Measurements from ENCODE around the gene CAMSAP2.

CAMSAP2 gene

DNA sequence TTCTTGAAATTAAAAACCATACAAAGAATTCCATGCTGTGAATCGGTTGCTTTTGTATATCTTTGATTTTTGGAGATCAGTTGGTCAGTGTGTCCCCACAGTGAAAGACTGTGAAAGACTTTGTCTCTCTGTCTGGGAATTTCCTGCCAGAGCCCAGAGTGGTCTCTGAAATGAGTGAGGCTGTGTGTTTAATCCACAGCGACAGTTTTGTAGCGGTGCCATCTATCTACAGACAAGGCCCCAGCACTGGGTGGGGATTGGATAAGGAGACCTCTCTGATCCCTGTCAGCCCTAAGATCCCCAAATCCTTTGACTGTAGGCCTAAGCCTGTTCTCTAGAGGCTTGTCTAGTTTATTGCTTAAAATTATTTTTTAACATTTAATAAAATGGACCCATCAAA lies 144.4 kb downstream of the CAMSAP2 start:
- DNase-seq (ENCODE audit: extremely low spot score), result no peak
- CTCF ChIA-PET, result no interaction called here
- POLR2A ChIA-PET, result interaction anchor here (0.6 kb wide), 1 partner anchor 8 kb away, joined by 3 read pairs; no protein-coding TSS in a partner anchor
- TF ChIP-seq, protein P1, sequence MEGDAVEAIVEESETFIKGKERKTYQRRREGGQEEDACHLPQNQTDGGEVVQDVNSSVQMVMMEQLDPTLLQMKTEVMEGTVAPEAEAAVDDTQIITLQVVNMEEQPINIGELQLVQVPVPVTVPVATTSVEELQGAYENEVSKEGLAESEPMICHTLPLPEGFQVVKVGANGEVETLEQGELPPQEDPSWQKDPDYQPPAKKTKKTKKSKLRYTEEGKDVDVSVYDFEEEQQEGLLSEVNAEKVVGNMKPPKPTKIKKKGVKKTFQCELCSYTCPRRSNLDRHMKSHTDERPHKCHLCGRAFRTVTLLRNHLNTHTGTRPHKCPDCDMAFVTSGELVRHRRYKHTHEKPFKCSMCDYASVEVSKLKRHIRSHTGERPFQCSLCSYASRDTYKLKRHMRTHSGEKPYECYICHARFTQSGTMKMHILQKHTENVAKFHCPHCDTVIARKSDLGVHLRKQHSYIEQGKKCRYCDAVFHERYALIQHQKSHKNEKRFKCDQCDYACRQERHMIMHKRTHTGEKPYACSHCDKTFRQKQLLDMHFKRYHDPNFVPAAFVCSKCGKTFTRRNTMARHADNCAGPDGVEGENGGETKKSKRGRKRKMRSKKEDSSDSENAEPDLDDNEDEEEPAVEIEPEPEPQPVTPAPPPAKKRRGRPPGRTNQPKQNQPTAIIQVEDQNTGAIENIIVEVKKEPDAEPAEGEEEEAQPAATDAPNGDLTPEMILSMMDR (IDR thresholded peaks at IDR 0.05; ENCODE audit: control extremely low read depth, extremely low read depth, low read depth, missing control alignments), result no peak

- POLR2A ChIA-PET, result no interaction called here
- DNase-seq (ENCODE audit: extremely low spot score), result no peak
- CTCF ChIA-PET, result no interaction called here
- TF ChIP-seq, protein P1 (IDR thresholded peaks at IDR 0.05; ENCODE audit: control extremely low read depth, extremely low read depth, low read depth, missing control alignments), result no peak
These were observed 147.1 kb downstream of the CAMSAP2 start for GRCh38 chr1:200885623-200886402.

DNA sequence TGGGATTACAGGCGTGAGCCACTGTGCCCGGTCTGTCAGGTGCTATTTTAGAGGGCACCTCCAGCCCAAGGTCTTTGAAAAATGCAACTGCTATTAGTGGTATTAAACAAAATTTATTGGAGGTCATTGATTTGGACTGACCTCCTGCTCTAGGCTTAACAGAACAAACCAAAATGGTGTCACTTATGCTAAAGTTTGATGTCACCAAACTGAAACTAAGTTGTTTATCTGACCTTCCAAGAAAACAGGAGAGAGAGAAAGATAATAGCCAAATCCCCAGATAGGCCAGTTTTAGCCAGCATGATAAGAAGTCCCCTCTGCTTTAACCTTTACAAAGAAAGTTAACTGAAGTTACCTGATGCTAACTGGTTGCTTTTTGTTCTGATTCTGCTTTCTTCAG lies 147.9 kb downstream of the CAMSAP2 start:
- ChIA-PET CTCF (interaction anchor here (5.5 kb wide), 1 partner anchor 9 kb away, joined by 63 read pairs; no protein-coding TSS in a partner anchor), POLR2A (no interaction called here)
- no peak for DNase-seq (ENCODE audit: extremely low spot score)
- TF ChIP-seq, protein P1 (IDR thresholded peaks at IDR 0.05; ENCODE audit: control extremely low read depth, extremely low read depth, low read depth, missing control alignments), result no peak

DNA sequence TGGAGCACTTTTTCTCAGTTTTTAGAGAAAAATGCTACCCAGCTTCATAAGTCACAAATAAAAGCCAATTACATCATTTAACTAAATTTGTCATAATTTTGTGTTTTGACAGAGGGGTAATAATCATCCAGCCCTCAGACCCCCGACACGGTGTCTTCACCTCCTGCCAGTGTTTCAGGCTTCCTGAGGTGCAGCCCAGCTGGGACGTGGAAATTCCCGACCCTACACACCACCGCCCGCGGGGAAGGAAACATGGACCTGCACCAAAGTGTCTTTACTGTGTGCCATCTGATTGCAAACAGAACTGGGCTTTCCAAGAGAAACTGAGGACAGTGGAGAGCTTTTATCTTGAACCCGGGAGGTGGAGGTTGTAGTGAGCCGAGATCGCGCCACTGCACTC lies 148.3 kb downstream of the CAMSAP2 start:
- ChIA-PET CTCF (interaction anchor here (5.5 kb wide), 1 partner anchor 9 kb away, joined by 63 read pairs; no protein-coding TSS in a partner anchor), POLR2A (no interaction called here)
- no peak for DNase-seq (ENCODE audit: extremely low spot score)
- TF ChIP-seq, protein P1 (IDR thresholded peaks at IDR 0.05; ENCODE audit: control extremely low read depth, extremely low read depth, low read depth, missing control alignments), result no peak

DNA sequence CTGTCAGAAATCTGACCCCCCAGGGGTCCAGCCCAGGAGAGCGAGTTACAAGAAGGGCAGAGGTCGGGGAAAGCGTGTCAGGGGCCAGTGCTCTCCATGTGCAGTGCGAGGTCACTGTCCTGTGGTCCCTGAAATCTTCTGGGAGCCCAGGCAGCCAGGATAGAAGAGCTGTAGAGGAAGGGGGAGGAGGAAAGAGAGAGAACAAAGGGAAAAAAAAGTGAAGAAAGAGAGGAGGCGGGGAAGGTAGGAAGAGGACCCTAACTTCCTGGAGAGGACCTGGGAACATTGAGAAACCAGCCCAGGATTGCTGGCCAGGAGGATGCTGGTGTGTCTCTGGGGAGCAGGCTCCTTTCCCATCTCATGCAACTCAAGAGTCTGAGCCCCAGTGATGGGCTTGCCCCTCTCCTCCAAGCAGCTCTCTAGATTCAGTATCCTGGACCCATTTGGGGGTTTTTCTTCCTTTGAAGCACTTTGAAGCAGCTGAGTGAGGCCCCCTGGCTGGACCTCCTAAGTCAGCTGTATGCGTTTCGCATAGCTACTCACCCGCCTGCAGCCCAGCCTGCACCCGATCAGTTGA lies 149.2 kb downstream of the CAMSAP2 start:
- ChIA-PET POLR2A (interaction anchor here (0.9 to 1.0 kb wide), 2 partner anchors 11 to 22 kb away, joined by 3 to 4 read pairs; no protein-coding TSS in a partner anchor), CTCF (interaction anchor here (0.9 to 5.5 kb wide), 15 partner anchors 10 to 265 kb away, joined by 3 to 63 read pairs (median 4); no protein-coding TSS in a partner anchor)
- TF ChIP-seq, protein P1 (IDR thresholded peaks at IDR 0.05; ENCODE audit: control extremely low read depth, extremely low read depth, low read depth, missing control alignments), result no peak
- no peak for DNase-seq (ENCODE audit: extremely low spot score)

DNA sequence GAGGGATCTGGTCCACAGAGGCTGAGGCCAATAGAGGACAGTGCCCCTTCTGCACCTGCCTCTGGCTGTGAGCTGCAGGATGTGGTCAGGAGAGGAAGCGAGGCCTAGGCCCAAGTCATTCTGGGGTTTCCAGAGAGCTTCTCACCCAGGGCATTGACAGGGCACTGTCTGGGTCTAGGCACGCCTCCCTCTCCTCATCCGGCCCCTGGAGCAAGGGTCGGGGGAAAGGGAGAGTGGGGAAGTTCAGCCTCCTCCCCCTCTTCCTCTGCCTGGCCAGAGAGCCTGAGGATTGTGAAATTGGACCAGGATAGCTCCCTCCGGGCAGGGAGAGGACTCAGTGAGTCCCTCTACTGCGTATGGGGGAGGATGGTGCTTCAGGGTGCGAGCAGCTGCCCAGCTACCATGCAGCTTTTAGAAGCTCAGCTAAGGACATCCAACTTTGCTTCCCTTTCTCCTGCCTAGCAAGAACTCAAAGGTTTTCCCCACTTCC lies 149.7 kb downstream of the CAMSAP2 start:
- POLR2A ChIA-PET, result interaction anchor here (0.9 to 1.0 kb wide), 2 partner anchors 11 to 22 kb away, joined by 3 to 4 read pairs; no protein-coding TSS in a partner anchor
- TF ChIP-seq, protein P1 (IDR thresholded peaks at IDR 0.05; ENCODE audit: control extremely low read depth, extremely low read depth, low read depth, missing control alignments), result no peak
- DNase-seq (ENCODE audit: extremely low spot score), result peak; percentile 82
- CTCF ChIA-PET, result interaction anchor here (0.9 to 5.5 kb wide), 16 partner anchors 10 to 266 kb away, joined by 3 to 63 read pairs (median 4); no protein-coding TSS in a partner anchor
